ENCODE measurements around the gene OTOP3.
"Not testable (repeated sequence)": the region's sequence is repeated elsewhere in the genome, so short reads cannot be mapped to it uniquely, and the experiment has no call there.

Gene OTOP3

DNA sequence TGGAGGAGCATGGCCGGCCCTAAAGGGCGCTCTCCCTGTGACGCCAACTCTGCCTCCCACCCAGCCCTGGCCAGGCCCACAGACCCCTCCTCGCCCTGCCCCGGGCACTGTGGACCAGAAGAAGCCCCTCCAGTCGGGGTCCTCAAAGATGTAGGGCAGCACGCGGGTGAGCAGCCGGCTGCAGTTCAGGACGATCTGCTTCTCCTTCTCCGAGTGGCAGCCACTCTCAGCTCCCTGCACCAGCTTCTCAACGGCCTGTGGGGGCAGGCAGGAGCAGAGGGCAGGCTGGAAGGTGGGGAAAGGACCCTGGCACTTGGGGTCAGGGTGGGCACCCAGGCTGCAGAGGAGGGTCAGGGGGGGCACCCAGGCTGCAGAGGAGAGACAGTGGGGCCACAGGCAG lies 28.0 kb downstream of the OTOP3 start:
- no peak for DNase-seq

GRCh38 chr17:74964246-74964761 lies 28.6 kb downstream of the OTOP3 start:
- DNase-seq, result no peak

GRCh38 chr17:74964988-74965622 lies 29.4 kb downstream of the OTOP3 start:
- DNase-seq, result no peak

DNA sequence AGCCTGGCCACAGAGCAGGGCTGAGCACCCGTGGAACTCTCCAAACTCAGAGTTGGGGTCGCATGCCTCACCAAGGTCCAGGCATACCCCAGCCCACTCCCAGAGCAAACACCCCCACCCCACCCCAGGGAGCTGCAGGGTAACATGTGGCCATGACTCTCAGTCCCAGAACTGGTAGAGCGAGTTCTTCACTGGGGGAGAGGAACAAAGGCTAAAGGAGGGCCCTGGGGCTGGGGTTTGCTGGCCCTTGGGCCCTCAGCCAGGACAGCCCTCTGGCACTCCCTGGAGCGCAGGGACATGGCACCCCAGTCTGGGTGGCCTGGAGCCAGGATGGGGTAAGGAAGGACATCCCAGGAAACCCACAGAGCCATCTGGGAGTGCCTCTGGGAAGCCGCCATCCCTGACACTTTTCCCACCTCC lies 32.7 kb downstream of the OTOP3 start:
- DNase-seq, result no peak

GRCh38 chr17:74969501-74969900 lies 33.8 kb downstream of the OTOP3 start:
- not testable (repeated sequence) for DNase-seq

- DNase-seq, result no peak
These were observed 34.7 kb downstream of the OTOP3 start for GRCh38 chr17:74970395-74970794.

DNA sequence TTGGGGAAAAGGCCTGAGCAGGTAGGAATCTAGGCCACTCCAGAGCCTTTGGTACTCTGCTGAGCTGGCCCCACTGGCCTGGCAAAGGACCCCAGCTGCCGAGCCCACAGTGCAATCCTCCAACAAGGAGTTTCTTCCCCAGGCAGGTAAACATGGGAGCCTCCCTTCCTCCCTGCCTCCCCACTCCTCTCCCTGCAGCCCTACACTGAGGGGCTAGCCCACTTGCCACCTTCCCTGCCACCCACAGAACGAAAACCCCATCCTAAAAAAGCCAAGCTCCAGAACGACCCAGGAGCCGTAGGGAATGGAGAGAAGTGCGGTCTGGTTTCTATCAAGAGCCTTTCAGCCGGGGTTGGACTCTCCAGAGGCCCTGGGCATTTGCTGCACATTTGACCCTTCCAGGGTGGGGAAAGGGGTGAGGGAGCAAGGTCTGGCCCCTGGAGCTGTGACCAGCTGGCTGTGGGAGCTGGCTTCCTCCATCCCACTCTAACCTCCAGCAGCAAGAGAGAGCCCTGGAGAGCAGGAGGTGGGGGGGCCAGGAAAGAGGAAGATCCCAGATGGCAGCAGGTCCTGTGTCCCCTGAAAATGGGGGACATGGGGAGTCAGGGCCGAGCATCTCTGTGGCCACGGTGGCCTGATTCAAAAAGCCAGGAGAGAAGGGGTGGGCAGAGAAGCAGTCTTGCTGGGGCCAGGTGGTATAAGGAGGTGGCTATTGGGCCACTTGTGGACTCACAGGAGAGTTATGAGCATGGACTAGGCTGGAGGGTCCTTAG lies 35.6 kb downstream of the OTOP3 start:
- no peak for DNase-seq

DNA sequence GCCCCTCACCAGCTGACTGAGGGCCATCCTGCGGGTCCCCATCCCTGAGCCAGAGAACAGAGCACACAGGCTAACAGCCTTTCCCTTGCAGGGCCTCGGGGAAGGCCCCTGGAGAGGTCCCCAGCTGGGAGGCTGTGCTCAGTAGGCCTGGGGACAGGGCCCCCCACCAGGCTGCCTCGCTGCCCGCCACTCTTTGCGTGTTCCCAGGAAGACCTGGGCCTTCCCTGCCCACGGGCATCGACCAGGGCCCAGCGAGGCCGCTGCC lies 36.1 kb downstream of the OTOP3 start:
- DNase-seq, result no peak

DNA sequence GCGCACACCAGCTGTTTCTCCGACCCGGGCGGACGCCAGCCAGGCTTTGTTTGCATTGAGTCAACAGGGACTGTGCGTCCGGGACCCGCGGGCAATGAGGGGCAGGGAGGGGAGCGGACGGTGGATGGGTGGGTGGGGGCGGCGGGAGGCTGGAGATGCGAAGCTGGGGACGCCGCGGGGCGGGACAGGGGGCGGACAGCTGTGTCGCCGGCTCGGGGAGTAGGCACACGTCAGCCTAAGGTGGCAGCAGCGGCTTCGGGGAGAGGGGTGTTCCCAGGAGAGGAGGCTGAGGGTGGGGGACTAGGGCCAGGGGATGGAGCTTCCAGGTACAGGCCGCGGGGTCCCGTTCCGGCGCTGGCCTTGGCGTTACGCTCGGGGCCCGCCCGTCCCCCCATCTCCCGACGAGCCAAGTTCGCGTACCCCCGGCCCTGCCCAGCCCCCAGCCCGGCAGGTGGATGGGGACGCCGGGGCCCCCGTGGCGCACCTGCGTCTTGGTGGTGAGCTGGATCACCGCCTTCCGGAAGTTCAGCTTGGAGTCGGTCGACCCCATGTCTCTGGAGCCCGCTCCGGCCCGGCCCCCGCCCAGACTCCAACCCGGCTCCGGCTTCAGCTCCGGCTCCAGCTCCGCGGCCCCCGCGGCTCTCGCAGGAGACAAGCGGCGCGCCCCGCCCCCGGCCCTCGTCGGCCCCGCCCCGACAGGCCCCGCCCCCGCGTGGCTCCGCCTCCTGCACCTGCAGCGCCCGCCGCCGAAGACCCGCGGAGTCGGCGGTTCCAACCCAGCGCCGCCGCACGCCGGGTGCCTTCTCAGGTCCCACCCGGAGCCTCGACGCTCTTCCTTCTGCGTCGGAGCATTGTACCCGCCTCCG lies 36.6 kb downstream of the OTOP3 start, which contains the start of gene HID1:
Gene HID1, minus strand, starts transcription at position 653 of the 866 bp plus-strand sequence. Its CDS starts 103 bp downstream, at position 550.
- DNase-seq, result peak; percentile 59

GRCh38 chr17:74972973-74973328 lies 37.3 kb downstream of the OTOP3 start:
- no peak for DNase-seq

GRCh38 chr17:74975943-74976342 lies 40.2 kb downstream of the OTOP3 start:
- DNase-seq, result no peak

DNA sequence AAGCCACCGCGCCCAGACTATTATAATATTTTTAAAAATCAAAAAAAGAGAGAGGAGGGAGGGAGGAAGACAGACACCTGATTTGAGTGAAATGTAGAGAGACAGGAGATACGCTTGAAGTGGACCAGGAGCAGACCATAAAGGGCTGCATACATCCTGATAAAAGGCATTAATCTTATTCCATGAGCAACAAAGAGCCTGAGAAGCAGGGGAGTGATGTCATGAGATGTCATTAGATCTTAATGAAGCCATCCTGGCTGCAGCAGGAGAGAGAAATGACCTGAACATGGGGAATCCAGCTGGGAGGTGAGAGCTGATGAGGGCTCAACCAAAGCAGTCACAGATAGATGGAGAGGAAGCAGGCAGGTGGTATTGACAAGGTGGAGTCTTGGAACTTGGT lies 42.1 kb downstream of the OTOP3 start:
- DNase-seq, result no peak

DNA sequence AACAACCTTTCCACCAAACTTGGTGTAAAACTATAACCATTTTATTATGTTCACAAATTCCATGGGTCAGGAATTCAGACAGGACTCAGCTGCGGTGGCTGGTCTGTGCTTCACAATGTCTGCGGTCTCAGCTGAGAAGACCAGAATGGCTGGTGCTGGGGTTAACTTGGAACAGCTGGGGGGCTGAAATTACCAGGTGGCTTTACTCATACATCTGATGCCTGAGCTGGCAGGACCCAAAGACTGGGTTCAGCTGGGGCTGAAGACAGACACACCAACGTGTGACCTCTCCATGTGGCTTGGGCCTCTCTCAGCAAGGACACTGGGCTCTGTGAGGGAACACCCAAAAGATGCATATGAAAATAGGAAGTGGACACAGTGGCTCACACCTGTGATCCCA lies 42.5 kb downstream of the OTOP3 start:
- no peak for DNase-seq

DNA sequence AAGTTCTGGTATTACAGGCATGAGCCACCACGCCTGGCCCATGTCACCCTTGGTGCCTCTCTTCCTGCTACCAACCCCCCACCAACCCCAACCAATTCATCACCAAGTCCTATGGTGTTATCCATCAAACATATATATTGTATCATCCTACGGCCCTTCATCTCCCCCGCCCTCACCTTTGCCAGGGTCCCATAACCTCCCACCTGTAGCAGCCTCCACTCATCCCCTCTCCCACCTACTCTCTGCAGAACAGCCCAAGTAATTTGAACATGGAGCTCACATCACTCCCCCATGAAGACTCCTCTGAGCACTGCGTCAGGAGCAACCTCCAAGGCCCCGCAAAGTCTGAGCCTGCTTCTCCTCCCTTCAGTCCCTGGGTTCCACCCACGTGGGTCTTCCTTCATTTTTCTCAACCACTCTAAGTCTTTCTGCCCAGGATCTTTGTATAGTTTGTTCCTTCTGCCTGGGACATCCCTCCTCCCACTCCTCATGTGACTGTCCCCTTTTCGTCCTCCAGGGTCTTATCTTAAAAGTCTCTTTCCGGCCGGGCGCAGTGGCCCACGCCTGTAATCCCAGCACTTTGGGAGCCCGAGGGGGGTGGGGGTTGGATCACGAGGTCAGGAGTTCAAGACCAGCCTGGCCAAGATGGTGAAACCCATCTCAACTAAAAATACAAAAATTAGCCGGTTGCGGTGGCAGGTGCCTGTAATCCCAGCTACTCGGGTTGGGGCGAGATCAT lies 43.9 kb downstream of the OTOP3 start:
- no peak for DNase-seq

- DNase-seq, result no peak
These were observed 45.8 kb downstream of the OTOP3 start for GRCh38 chr17:74981318-74981978.

- peak; percentile 72 for DNase-seq
These were observed 46.4 kb downstream of the OTOP3 start for GRCh38 chr17:74981979-74982662.

DNA sequence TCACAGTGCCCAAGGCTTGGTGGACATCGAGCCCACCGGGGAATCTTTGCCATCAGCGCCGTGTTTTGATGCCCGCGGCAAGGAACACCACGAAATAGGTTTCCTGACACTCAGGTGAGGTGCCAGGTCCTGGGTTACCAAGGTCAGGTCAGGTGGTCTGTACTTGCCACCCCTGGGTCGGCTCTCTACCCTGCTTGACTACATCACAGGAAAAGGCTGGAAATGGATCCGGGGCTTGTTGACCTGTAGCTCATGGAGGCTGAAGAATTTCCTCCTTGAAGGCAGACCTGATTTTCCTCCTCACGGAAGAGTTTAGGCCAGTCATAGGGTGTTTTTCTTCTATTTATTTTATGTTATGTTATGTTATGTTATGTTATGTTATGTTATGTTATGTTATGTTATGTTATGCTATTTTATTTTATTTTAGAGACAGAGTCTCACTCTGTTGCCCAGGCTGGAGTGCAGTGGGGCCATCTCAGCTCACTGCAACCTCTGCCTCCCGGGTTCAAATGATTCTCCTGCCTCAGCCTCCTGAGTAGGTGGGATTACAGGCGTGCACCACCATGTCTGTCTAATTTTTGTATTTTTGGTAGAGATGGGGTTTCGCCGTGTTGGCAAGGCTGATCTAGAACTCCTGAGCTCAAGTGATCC lies 47.1 kb downstream of the OTOP3 start:
- DNase-seq, result not testable (repeated sequence)

DNA sequence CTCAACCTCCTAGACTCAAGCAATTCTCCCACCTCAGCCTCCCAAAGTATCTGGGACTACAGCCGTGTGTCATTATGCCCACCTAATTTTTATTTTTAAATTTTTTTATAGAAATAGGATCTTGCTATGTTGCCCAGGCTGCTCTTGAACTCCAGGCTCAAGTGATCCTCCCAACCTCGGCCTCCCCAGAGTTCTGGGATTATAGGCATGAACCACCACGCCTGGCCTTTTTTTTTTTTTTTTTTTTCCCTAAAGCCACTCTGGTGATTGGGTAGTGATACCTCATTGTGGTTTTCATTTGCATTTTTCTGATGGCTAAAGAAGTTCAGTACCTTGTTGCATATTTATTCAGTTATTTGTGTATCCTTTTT lies 50.5 kb downstream of the OTOP3 start:
- DNase-seq, result no peak

- peak; percentile 83 for DNase-seq
These were observed 51.8 kb downstream of the OTOP3 start, which contains the start of gene CDR2L for GRCh38 chr17:74987418-74987908. TSS of gene CDR2L (plus strand) at chr17:74987632. CDS start at chr17:74988044, 412 bp downstream.

DNA sequence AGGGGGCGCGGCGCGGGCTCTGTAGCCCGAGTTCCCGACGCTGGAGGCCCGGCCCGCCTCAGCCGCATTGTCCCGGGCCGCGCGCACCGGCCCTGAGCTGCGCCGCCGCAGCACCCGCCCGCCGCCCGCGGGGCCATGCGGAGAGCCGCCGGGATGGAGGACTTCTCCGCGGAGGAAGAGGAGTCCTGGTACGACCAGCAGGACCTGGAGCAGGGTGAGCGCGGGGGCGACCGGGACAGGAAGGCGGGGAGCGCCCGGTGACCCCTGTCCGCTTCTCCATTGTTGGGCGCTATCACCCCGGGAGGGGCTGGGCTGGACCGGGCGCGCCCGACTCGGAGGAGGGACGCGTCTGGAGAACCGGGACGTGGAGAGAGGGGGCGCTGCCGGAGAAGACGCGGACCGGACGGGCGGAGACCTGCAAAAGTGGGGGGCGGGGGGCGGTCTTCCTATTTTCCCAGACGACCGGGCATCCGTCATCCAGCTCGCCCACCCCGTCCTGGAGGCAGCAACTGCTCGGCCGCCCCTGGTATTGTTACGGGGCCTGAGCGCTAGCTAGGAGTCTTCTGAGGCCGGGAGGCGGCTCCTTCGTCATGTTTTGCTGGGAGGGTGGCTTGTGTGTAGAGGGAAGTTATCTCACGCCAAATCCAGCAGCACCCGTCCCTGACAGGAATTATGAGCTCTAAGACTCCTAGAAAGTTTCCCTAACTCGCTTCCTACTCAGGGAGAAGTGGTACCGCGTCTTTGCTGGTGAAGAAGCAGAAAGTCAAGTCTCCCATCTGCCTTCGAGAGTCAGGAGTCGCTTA lies 52.4 kb downstream of the OTOP3 start:
- DNase-seq, result no peak
